SK-N-SH (cell line): ENCODE results near the gene EIF3B.

Source experiments
- EZH2phosphoT487 ChIP-seq: fragments of 200-600 bp; sonication (generic); IDR thresholded peaks from 2 replicates; pipeline ENCODE4 v1.6.1; 2017; ENCODE audit warnings: low read depth, mixed run types, mild to moderate bottlenecking, antibody characterized with exemption, moderate library complexity, borderline replicate concordance
- TF ChIP-seq, protein P1 (sequence below): fragments of 200-600 bp; sonication (generic); IDR thresholded peaks from 2 replicates; pipeline ENCODE4 v1.6.1; 2017; ENCODE audit warnings: antibody characterized with exemption, mild to moderate bottlenecking, moderate library complexity
- TF ChIP-seq, protein P2 (sequence below): fragments of 150-350 bp; IDR thresholded peaks from 2 replicates; pipeline ENCODE4 v1.6.1; 2017; ENCODE audit warnings: antibody characterized with exemption, low read length, low read depth, borderline replicate concordance

DNA sequence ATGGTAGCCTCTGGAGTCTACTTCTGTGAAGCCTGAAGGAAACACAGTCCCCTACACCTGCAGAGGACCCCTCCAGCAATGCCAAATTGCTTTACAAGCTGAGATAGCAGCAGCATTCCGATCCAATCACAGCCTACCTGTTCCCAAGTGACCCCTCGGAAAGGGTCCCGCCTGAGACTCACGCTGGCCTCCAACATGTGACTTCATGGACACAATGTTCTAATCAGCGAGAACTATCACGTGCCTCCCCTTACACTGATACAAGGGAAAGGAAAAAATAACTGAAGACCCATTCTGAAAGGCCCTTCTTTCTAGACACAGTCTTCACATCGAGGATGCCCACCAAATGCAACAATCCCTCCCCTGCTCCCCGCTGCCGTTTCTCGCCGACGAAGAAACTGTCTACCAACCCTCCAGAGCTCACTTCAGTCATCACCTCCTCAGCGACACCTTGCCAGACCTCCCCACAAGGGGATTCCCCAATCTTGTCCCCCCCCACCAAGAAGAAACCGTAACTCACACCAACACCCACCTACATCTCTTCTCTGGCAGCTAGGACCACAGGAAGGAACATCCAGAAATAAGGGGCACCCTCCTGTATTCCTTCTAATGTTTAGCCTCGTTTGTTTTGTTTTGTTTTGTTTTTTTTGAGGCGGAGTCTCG lies 42.2 kb upstream of the EIF3B start:
- TF ChIP-seq, protein P1, sequence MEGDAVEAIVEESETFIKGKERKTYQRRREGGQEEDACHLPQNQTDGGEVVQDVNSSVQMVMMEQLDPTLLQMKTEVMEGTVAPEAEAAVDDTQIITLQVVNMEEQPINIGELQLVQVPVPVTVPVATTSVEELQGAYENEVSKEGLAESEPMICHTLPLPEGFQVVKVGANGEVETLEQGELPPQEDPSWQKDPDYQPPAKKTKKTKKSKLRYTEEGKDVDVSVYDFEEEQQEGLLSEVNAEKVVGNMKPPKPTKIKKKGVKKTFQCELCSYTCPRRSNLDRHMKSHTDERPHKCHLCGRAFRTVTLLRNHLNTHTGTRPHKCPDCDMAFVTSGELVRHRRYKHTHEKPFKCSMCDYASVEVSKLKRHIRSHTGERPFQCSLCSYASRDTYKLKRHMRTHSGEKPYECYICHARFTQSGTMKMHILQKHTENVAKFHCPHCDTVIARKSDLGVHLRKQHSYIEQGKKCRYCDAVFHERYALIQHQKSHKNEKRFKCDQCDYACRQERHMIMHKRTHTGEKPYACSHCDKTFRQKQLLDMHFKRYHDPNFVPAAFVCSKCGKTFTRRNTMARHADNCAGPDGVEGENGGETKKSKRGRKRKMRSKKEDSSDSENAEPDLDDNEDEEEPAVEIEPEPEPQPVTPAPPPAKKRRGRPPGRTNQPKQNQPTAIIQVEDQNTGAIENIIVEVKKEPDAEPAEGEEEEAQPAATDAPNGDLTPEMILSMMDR, result no peak
- no peak for TF ChIP-seq EZH2phosphoT487
- TF ChIP-seq, protein P2, sequence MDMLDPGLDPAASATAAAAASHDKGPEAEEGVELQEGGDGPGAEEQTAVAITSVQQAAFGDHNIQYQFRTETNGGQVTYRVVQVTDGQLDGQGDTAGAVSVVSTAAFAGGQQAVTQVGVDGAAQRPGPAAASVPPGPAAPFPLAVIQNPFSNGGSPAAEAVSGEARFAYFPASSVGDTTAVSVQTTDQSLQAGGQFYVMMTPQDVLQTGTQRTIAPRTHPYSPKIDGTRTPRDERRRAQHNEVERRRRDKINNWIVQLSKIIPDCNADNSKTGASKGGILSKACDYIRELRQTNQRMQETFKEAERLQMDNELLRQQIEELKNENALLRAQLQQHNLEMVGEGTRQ, result no peak
